ENCODE data around the gene GRIFIN. TPM values are rescaled to one million over a fixed set of nuclear protein-coding genes. Genes with fewer than 3 reads are reported as not detected.

GRIFIN gene
- total RNA-seq, 1 donor from 2014 or later = not detected

DNA sequence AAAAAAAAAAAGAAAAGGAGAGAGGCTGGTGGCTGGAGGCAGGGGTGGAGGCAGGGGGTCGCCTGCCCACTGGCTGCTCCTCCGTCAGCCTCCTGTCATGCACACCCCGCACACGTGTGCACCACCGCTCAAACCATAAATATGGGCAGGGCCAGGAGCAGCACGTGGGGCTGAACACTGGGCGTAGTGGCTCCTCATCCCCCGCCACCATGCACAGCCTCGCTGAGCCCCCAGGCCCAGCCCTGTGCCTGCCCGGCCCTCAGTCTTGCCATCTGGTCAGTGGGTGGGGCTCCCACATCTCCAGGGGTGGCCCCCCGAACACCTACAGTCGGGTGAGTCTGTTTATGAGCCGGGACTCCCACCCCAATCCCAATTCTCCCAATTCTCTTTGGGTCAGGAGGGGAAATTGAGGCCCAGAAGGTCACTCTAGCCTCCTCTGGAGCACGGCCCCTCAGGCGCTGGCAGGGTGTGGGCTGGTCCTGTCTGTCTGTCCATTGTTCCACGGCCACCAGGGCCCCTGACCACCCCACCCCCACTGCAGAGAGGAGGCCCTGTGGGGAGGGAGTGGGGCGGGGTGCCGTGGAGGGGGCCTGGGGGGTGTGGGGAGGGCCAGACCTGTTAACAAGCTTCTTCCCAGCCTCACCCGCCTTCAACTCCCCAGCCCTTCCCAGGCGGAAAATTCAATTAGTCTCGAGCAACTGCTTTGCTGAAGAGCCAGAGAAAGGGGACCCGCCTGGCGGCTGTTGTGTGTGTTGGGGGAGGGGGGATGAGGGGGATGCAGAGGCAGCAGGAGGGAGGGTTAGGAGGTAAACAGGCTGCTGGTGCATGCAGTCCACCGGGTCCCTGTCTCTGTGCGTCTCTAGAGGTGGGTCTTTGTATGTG, 19.5 kb upstream of the GRIFIN start:
- Histone ChIP-seq H3K9me3 (no peaks in the 10 kb centered on the region), H3K4me3 (no peak overlapping the region), H3K27ac (no peak overlapping the region), H3K4me1 (peaks cover 13% of the 10 kb centered on the region), H3K36me3 (no peaks in the 10 kb centered on the region), H3K27me3 (peaks cover 16% of the 10 kb centered on the region)
- DNase-seq (no peak), ATAC-seq (no peak)
- TF ChIP-seq CTCF (IDR thresholded peaks at IDR 0.05) = no peak
- intact Hi-C loops (cut with DNase I) = no loop called here

DNA sequence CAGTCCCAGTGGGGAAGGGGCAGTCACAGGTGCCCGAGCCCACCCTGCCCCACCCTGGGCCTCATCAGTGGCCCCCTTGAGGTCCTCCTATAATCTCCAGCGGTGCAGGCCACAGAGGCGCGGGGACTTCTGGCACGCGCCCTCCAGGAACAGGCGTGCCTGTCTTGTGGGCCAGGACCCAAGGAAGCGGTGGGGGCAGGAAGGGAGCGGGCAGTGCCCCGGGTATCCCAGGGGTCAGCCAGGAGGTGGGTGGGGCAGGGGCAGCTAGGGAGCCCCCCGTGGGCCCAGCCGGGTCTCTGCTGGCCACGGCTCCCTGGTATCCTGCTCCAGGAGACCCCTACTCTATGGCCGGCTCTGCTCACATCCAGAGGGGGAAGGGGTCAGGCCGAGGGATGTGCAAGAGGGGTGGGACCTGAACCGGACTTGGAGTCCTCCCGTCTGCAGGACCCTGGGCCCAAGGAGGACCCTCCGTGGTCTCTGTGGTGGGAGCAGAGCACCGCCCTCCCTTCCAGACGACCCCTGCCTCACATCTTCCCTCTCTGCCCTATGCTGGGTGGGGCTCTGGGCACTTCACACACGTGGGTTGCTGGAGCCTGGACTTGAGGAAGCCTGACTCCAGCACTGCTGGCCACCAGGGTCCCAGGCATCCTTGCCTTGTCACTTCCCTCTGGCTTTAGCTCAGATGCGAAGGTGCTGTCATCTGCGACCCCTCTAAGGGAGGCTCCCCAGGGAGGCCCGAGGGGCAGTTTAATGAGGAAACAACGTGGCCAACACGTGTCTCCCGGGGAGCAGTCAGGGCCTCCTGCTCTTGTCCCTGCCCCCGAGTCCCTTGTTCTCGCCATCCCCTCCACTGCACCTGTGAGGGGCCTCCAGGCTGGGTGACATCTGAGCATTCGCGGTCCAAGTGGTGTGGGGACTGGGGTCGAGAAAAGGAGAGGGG, 18.3 kb upstream of the GRIFIN start:
- intact Hi-C loops (cut with DNase I) = no loop called here
- ATAC-seq = peak; percentile 47
- H3K9me3 ChIP-seq = no peaks in the 10 kb centered on the region
- H3K36me3 ChIP-seq = no peaks in the 10 kb centered on the region
- no peak overlapping the region for H3K4me3 ChIP-seq
- peaks cover 16% of the 10 kb centered on the region for H3K27me3 ChIP-seq
- no peak overlapping the region for H3K27ac ChIP-seq
- TF ChIP-seq CTCF (IDR thresholded peaks at IDR 0.05) = no peak
- H3K4me1 ChIP-seq = peaks cover 15% of the 10 kb centered on the region
- DNase-seq = no peak

- H3K9me3 ChIP-seq = no peaks in the 10 kb centered on the region
- H3K4me1 ChIP-seq = peaks cover 20% of the 10 kb centered on the region
- no peak overlapping the region for H3K4me3 ChIP-seq
- H3K27ac ChIP-seq = no peak overlapping the region
- peaks cover 16% of the 10 kb centered on the region for H3K27me3 ChIP-seq
- H3K36me3 ChIP-seq = no peaks in the 10 kb centered on the region
- DNase-seq (no peak), ATAC-seq (no peak)
- no peak for TF ChIP-seq CTCF (IDR thresholded peaks at IDR 0.05)
- intact Hi-C loops (cut with DNase I) = no loop called here
Observed at GRCh38 chr7:2493205-2494164, 17.3 kb upstream of the GRIFIN start.

- no peak overlapping the region for H3K4me3 ChIP-seq
- no peak overlapping the region for H3K27ac ChIP-seq
- no peaks in the 10 kb centered on the region for H3K36me3 ChIP-seq
- no peak for ATAC-seq
- no peak for DNase-seq
- peaks cover 15% of the 10 kb centered on the region for H3K4me1 ChIP-seq
- no peak for TF ChIP-seq CTCF (IDR thresholded peaks at IDR 0.05)
- H3K27me3 ChIP-seq = peaks cover 1% of the 10 kb centered on the region
- H3K9me3 ChIP-seq = no peaks in the 10 kb centered on the region
- intact Hi-C loops (cut with DNase I) = no loop called here
Observed at GRCh38 chr7:2492038-2492437, 15.8 kb upstream of the GRIFIN start.

DNA sequence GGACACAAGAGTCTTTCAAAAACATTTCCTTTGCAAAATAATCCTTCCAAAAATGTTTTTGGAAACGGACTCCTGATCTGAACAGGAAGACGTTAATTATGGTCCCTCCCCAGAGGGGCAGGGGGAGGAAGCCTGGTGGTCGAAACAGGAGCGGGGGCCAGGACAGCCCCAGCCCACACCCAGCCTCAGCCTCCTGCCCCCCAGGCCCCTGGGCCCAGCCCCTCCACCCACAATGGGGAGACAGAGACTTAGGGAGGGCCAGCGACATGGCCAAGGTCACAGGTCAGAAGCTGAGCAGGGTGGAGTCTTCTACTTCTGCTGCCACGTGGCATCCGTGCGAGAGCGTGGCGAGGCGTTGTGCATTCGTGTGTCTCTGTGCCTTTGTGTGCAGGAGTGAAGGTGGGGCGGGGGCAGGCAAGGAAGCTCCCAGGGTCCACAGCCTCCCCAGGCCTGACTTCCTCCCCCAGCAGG, 14.0 kb upstream of the GRIFIN start:
- DNase-seq (no peak), ATAC-seq (no peak)
- no peaks in the 10 kb centered on the region for H3K9me3 ChIP-seq
- no peaks in the 10 kb centered on the region for H3K36me3 ChIP-seq
- no peak overlapping the region for H3K27ac ChIP-seq
- intact Hi-C loops (cut with DNase I) = no loop called here
- H3K4me3 ChIP-seq = no peak overlapping the region
- peaks cover 15% of the 10 kb centered on the region for H3K4me1 ChIP-seq
- H3K27me3 ChIP-seq = no peaks in the 10 kb centered on the region
- TF ChIP-seq CTCF (IDR thresholded peaks at IDR 0.05) = no peak
